Fibroblast of skin of left quadriceps (primary cell): Measurements from ENCODE around the gene PTPRN2.
"Not testable (repeated sequence)": the region's sequence is repeated elsewhere in the genome, so short reads cannot be mapped to it uniquely, and the experiment has no call there.

Experiments
- DNase-seq, 2 experiments: peaks; one replicate each; pipeline ENCODE4 v3.0.0-alpha.2; 2013; ENCODE audit warnings: low read depth in 2 of 2

The PTPRN2 gene

DNA sequence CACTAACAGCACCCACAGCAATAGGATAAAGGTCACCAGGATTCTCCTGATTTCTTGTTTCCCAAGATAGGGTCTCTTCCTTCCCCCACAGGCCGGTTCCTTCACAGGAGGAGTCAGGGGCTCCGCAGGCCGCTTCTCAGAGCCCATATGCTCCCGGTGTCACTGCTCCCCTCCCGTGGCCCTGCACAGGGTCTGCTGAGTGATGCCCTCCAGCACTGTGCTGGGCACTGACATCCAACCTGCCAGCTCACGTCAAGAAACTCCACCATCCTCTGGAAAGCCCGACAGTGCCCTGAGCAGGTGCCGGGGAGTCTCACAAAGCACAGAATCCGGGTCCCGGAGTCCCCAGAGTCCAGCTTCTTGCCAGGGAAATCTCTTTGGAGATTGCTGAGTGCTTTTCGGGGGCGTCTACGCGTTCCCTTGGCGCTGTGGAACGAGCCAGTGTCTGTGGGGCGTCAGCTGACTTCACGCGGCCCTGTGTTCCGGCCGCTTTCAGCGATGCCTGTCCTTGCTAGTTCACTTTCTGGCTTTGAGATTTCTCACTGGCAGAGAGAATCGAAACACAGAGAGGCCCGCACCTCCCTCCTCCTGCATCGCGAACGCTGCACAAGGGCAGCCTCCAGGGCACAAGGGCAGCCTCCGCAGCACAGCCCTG, 683.3 kb downstream of the PTPRN2 start:
- no peak for DNase-seq

DNA sequence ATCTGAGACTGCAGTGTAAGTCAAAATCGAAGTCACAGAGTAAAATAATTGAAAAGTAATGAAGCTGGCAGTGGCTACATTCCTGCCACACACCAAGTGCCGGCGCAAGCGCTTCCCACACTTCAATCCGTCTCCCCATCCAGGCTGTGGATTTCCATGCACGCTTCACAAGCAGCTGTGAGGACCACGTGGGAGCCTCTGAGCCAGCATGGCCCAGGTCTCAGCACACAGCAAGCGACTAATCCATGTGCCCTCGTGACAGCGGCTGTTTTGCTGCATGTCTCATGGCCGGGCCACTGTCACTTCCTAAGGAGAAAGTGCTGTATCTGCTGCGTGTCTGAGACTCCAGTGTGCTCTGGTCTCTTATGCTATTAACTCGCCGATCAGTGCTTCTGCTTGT, 683.9 kb downstream of the PTPRN2 start:
- no peak for DNase-seq

GRCh38 chr7:157903296-157903695, 684.3 kb downstream of the PTPRN2 start:
- no peak for DNase-seq

DNA sequence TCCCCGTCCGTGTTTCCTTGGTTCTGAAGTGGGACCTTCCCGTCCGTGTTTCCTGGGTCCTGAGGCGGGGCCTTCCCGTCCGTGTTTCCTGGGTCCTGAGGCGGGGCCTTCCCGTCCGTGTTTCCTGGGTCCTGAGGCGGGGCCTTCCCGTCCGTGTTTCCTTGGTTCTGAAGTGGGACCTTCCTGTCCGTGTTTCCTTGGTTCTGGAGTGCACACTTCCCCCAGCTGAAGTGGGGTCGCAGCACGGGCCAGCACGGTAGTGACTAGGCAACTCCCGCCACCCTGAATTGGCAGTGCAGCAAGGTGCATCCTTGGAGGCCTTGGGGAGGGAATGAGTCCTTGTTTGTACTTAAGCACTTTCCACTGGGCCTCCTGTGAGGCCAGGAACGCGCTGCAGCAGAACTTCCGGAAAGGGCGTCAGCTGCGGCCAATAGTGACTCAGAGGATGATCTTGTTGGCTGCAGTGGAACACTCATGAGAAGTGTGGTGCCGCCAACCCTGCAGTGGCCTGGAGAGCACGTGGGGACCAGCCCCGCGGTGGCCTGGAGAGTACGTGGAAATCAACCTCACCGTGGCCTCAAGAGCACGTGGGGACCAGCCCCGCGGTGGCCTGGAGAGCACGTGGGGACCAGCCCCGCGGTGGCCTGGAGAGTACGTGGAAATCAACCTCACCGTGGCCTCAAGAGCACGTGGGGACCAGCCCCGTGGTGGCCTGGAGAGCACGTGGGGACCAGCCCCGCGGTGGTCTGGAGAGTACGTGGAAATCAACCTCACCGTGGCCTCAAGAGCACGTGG, 685.6 kb downstream of the PTPRN2 start:
- not testable (repeated sequence) for DNase-seq

DNA sequence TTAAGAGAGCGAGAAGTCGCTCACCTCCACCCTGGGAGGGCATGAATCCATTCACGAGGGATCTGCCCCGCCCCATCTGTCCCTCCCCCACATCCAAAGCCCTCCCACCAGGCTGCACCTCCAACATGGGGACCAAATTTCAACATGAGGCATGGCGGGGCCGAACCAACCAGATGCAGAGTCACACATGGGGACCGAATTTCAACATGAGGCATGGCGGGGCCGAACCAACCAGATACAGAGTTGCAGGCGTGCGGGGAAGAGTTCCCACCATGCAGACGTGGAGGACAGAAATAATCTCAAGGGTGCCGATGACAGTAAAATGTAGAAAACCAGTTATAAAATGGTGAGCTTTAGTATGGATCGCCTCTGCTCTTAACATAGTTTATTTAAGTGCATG, 686.5 kb downstream of the PTPRN2 start:
- DNase-seq: no peak

DNA sequence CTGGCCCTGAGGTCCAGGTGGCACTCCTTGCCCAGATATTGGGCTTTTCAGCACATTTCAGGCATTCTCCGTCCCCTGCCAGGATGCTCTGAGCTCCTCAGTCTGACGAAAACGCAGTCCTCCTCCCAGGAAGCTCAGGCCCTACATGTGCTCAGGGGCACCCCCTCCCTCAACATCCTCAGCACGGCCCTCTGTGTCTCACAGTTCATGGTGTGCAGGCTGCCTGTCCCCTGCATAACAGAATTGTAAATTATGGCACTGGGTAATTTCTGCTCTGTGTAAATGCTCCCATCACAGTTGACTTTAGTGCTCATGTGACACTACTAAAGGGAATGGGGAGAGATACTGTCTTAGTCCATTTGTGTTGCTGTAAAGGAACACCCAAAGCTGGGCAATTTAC, 687.1 kb downstream of the PTPRN2 start:
- DNase-seq: no peak

DNA sequence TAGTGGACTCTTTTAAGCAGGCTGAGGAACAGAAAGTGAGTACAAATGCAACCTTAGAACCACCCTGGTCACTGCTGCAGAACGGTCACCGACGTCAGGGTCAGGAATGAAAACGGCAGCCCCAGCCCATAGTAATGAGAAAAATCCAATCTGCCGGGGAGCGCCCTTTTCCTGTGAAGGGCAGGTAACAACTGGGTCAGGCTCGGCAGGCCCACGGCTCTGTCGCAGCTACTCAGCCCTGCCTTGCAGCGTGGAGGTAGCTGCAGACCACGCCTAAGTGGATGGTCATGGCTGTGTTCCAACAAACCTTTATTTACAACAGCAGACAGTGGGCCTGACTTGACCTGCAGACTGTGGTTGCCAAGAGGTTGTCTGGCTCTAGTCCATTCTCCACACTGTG, 687.6 kb downstream of the PTPRN2 start:
- DNase-seq: no peak

GRCh38 chr7:157898802-157899505, 688.7 kb downstream of the PTPRN2 start:
- DNase-seq: no peak

DNA sequence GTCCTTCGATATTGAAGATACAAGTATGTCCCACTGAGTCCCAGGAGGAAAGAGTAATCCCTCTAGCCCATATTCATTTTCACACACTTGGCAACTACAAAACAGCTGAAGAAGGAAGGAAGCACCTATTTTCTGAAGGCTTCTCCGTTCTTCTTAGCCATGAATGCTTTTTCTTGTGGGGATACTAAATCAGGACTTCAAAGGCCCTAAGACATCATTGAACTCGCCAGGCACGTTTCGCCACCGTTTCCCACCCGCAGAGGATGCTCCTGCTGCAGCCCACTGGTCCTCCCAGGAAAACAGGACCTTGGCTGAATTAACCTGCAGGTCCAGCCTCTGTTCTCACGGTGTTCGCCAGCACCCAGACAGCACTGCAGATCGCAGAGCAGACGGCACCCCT, 689.4 kb downstream of the PTPRN2 start:
- no peak for DNase-seq

GRCh38 chr7:157897681-157898080, 689.9 kb downstream of the PTPRN2 start:
- DNase-seq: no peak

DNA sequence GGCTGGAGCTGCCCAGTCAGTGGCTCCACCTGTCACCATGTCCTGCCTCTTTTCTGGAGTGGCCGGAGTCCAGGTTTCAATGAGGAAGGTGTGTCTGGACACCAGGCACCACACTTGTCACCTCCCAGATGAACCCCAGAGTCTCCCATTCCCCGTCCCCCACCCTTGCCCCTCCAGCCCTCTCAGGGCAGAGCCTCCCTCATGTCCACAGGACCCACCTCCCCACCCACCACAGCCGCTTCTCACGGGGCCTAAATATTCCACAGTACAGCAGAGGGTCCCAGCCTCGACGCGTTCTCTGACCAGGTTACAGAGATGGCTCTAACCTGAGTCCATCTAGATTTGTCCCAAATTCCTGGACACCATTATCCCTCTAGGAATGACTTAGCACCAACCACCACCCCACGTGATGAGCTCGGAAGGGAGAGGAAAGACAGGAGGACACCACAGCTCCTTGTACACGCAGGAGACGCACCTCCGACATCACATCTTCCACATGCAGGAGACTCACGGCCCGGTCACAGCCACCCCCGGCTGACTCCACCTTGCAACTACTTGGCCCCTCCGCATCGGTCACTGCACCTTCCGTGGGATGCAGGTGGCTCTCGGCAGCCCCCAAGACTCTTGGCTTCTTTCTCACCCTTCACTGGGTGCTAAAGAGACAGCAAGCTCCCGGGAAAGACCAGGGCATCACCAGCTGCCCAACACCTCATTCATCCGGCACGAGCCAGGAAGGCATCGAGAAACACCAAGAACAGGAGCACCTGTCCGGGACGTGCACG, 690.7 kb downstream of the PTPRN2 start:
- DNase-seq: no peak

GRCh38 chr7:157896376-157896675, 691.3 kb downstream of the PTPRN2 start:
- DNase-seq: not testable (repeated sequence)

GRCh38 chr7:157895520-157896375, 691.9 kb downstream of the PTPRN2 start:
- DNase-seq: no peak

GRCh38 chr7:157895098-157895497, 692.5 kb downstream of the PTPRN2 start:
- not testable (repeated sequence) for DNase-seq

DNA sequence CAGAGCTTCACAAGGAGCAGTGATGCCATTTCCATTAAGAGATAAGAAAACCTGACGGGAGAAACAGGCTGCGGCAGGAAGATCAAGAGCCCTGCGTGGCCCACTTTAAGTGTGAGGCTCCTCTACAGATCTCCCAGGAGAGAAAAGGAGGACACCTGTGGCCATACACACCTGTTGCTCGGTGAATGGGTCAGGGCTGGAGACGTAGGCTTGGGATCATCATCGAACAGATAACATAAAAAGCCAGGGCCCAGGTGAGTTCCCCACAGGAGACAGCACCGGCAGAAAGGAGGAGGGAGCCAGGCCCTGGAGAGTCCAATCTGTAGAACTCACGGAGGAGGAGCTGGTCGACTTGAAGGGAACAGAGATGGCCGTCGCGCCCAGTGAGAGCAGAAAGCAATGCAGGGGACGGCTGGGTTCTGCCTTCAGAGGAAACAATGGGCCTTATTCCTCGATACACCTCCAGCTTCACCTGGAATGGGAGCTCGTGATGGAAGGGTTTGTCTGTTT, 694.0 kb downstream of the PTPRN2 start:
- no peak for DNase-seq

GRCh38 chr7:157892751-157893523, 694.7 kb downstream of the PTPRN2 start:
- DNase-seq: no peak

DNA sequence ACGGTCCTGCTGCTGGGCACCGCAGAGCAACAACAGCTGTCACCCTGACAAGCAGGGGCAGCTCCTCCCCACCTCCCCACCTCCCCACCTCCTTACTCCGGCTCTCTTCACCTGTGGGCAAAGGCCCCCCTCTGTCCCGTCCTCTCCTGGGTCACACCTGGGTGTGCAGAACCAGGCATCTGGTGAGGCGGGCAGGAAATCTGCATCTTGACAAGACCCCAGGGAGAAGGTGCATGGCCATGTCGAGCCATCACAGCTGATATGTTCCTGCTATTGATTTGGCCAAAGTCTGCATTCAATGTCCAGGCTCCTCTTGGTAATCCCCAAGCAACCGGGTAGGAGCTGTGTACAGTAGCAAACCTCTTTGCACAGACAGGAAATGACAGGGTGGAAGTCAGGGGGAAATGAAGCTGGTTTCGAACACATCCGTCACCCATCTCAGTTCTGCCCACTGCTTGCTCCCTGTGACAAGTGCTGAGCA, 696.7 kb downstream of the PTPRN2 start:
- no peak for DNase-seq

DNA sequence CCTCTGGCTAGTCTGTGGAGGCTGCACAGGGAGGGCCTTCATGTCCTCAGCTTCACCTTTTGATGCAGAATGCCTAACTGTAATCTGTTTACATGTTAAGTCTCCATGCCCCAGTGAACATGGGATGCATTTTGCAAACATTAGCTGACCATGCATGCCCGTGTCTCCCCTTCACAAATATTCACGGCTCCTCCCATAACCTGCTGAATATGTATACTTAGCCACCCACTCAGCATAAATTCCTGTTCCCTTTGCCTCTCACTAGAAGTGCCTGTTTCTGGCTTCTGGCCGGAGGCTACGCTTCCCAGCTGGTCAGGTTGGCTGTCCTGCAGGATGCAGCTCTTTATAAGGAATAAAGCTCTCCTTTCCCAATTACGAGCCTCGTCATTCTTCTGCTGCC, 698.1 kb downstream of the PTPRN2 start:
- no peak for DNase-seq

- no peak for DNase-seq
These were observed 699.0 kb downstream of the PTPRN2 start for GRCh38 chr7:157888579-157888978.

DNA sequence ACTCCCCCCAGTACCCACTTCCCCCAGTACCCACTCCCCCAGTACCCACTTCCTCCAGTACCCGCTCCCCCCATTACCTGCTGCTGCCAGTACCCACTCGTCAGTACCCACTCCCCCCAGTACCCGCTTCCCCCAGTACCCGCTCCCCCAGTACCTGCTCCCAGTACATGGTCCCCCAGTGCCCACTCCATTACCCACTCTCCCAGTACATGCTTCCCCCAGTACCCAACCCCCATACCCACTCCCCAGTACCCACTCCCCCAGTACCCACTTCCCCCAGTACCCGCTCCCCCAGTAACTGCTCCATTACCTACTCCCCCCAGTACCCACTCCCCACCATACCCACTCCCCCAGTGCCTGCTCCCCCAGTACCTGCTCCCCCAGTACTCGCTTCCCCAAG, 700.2 kb downstream of the PTPRN2 start:
- no peak for DNase-seq
